ENCODE results near the gene DCAF7. TPM values are rescaled to one million over a fixed set of nuclear protein-coding genes. Genes with fewer than 3 reads are reported as not detected.

The DCAF7 gene
- total RNA-seq, 4 donors from 2014 or later: 29.2 to 42.9 (median 41.9) TPM

GRCh38 chr17:63526861-63527260 lies 23.4 kb upstream of the DCAF7 start:
- 77 to 83% methylated on average over 1 to 5 of the region's 5 CpGs for WGBS, 2 donors (ENCODE audit: low coverage in 1 of 2)
- Histone ChIP-seq H3K27me3 (peaks cover 24% of the 10 kb centered on the region), H3K4me3 (no peak overlapping the region), H3K4me1 (peaks cover 0 to 8% (median 4%) of the 10 kb centered on the region in 4 donors), H3K27ac (no peak overlapping the region), H3K9me3 (no peaks in the 10 kb centered on the region), H3K36me3 (no peaks in the 10 kb centered on the region)
- intact Hi-C loops (cut with DNase I; ENCODE audit: low total_unique reads) (no loop called here), in situ Hi-C loops (cut with MboI; ENCODE audit: low pct_ligation_motif_present in 1 of 4, low pct_unique_long_range_greater_than_20kb in 1 of 4, low sequenced_read_pairs in 3 of 4) (no loop called here)
- no peak for DNase-seq
- TF ChIP-seq POLR2AphosphoS5 (IDR thresholded peaks at IDR 0.05) (no peak), POLR2A (IDR thresholded peaks at IDR 0.05) (no peak), EP300 (IDR thresholded peaks at IDR 0.05; ENCODE audit: low read depth) (no peak)
- TF ChIP-seq, protein P1, sequence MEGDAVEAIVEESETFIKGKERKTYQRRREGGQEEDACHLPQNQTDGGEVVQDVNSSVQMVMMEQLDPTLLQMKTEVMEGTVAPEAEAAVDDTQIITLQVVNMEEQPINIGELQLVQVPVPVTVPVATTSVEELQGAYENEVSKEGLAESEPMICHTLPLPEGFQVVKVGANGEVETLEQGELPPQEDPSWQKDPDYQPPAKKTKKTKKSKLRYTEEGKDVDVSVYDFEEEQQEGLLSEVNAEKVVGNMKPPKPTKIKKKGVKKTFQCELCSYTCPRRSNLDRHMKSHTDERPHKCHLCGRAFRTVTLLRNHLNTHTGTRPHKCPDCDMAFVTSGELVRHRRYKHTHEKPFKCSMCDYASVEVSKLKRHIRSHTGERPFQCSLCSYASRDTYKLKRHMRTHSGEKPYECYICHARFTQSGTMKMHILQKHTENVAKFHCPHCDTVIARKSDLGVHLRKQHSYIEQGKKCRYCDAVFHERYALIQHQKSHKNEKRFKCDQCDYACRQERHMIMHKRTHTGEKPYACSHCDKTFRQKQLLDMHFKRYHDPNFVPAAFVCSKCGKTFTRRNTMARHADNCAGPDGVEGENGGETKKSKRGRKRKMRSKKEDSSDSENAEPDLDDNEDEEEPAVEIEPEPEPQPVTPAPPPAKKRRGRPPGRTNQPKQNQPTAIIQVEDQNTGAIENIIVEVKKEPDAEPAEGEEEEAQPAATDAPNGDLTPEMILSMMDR (IDR thresholded peaks at IDR 0.05): no peak

GRCh38 chr17:63528183-63528582 lies 22.1 kb upstream of the DCAF7 start:
- H3K27me3 ChIP-seq: peaks cover 19% of the 10 kb centered on the region
- H3K9me3 ChIP-seq: no peaks in the 10 kb centered on the region
- H3K4me3 ChIP-seq: no peak overlapping the region
- no peak for DNase-seq
- H3K27ac ChIP-seq: no peak overlapping the region
- H3K4me1 ChIP-seq: peaks cover 0 to 3% (median 1%) of the 10 kb centered on the region in 4 donors
- no peak for TF ChIP-seq POLR2AphosphoS5 (IDR thresholded peaks at IDR 0.05)
- TF ChIP-seq POLR2A (IDR thresholded peaks at IDR 0.05): no peak
- TF ChIP-seq, protein P1 (IDR thresholded peaks at IDR 0.05): no peak
- TF ChIP-seq EP300 (IDR thresholded peaks at IDR 0.05; ENCODE audit: low read depth): no peak
- intact Hi-C loops (cut with DNase I; ENCODE audit: low total_unique reads): no loop called here
- H3K36me3 ChIP-seq: no peaks in the 10 kb centered on the region
- in situ Hi-C loops (cut with MboI; ENCODE audit: low pct_ligation_motif_present in 1 of 4, low pct_unique_long_range_greater_than_20kb in 1 of 4, low sequenced_read_pairs in 3 of 4): no loop called here
- WGBS, 2 donors (ENCODE audit: low coverage in 1 of 2): 84% methylated on average over 9 of the region's 9 CpGs; no CpG with 5 or more reads in 1 of the 2 donors

DNA sequence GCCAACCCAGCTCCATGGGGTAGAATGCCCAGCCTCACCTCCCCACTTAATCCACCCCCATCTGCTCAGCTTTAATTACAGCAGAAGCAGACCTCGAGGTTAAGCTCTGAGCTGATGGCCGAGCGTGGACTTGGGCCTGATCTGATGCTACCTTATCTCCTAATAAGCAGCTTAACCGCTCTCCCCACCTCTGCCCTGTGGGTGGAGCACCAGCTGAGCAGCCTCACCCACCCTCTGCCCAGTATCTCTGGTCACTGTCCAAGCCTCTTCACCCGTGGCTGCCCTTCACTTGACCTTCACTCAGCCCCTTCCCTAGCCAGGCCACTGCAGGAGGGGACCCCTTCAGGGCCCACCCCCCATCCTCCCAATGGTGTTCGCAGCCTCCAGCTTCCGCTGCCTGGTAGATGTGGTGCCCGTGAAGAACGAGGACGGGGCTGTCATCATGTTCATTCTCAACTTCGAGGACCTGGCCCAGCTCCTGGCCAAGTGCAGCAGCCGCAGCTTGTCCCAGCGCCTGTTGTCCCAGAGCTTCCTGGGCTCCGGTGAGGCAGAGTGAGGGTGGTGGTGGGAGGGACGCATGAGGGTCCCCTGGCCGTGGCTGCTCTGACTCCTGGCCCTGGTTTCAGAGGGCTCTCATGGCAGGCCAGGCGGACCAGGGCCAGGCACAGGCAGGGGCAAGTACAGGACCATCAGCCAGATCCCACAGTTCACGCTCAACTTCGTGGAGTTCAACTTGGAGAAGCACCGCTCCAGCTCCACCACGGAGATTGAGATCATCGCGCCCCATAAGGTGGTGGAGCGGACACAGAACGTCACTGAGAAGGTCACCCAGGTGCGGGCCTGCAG lies 20.3 kb upstream of the DCAF7 start:
- WGBS, 2 donors (ENCODE audit: low coverage in 1 of 2): 20 to 87% methylated on average over 1 to 26 of the region's 26 CpGs
- Histone ChIP-seq H3K27ac (no peak overlapping the region), H3K4me1 (no peaks in the 10 kb centered on the region), H3K36me3 (no peaks in the 10 kb centered on the region), H3K27me3 (peaks cover 2% of the 10 kb centered on the region), H3K4me3 (no peak overlapping the region), H3K9me3 (no peaks in the 10 kb centered on the region)
- no peak for DNase-seq
- intact Hi-C loops (cut with DNase I; ENCODE audit: low total_unique reads) (loop anchor here (10.0 kb wide), 1 partner anchor 85 kb away; the partner anchor contains the start of gene CYB561), in situ Hi-C loops (cut with MboI; ENCODE audit: low pct_ligation_motif_present in 1 of 4, low pct_unique_long_range_greater_than_20kb in 1 of 4, low sequenced_read_pairs in 3 of 4) (no loop called here)
- TF ChIP-seq, protein P1 (IDR thresholded peaks at IDR 0.05): no peak
- TF ChIP-seq EP300 (IDR thresholded peaks at IDR 0.05; ENCODE audit: low read depth) (no peak), POLR2AphosphoS5 (IDR thresholded peaks at IDR 0.05) (no peak), POLR2A (IDR thresholded peaks at IDR 0.05) (no peak)

DNA sequence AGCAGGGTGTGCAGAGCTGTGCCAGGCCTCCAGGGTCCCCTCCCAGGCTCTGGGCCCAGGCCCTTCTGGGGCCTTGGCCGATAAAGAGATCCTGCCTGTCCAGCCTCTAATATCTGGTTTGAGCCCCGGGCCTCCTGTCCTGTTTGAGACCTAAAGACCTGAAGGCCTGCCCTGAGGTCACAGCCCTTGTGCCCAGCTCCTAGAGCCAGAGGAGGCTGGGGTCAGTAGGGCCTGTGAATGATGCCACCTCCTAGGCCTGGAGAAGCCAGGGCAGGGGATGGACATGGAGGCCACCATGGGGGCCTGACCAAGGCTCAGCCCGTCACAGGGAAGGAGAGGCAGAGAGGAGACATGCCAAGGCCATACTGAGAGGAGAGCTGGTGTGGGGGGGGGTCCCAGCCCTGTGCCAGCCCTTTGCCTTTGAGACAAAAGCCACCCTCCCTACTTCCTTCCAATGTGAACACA lies 19.7 kb upstream of the DCAF7 start:
- Histone ChIP-seq H3K36me3 (no peaks in the 10 kb centered on the region), H3K27ac (no peak overlapping the region), H3K4me1 (no peaks in the 10 kb centered on the region), H3K9me3 (no peaks in the 10 kb centered on the region), H3K4me3 (no peak overlapping the region), H3K27me3 (no peaks in the 10 kb centered on the region)
- in situ Hi-C loops (cut with MboI; ENCODE audit: low pct_ligation_motif_present in 1 of 4, low pct_unique_long_range_greater_than_20kb in 1 of 4, low sequenced_read_pairs in 3 of 4): no loop called here
- TF ChIP-seq POLR2A (IDR thresholded peaks at IDR 0.05): no peak
- TF ChIP-seq POLR2AphosphoS5 (IDR thresholded peaks at IDR 0.05): no peak
- no peak for TF ChIP-seq EP300 (IDR thresholded peaks at IDR 0.05; ENCODE audit: low read depth)
- TF ChIP-seq, protein P1 (IDR thresholded peaks at IDR 0.05): no peak
- intact Hi-C loops (cut with DNase I; ENCODE audit: low total_unique reads): loop anchor here (10.0 kb wide), 1 partner anchor 86 kb away; the partner anchor contains the start of gene CYB561
- WGBS, 2 donors (ENCODE audit: low coverage in 1 of 2): 97% methylated on average over 3 of the region's 3 CpGs; no CpG with 5 or more reads in 1 of the 2 donors
- no peak for DNase-seq

Data from transverse colon (tissue), 4 donors.